ENCODE measurements around the gene TOMM20. TPM values are rescaled to one million over a fixed set of nuclear protein-coding genes. Genes with fewer than 3 reads are reported as not detected.

TOMM20 gene
- total and polyA plus RNA-seq, 7 donors: 44.7 to 90.9 (median 71.5) TPM

DNA sequence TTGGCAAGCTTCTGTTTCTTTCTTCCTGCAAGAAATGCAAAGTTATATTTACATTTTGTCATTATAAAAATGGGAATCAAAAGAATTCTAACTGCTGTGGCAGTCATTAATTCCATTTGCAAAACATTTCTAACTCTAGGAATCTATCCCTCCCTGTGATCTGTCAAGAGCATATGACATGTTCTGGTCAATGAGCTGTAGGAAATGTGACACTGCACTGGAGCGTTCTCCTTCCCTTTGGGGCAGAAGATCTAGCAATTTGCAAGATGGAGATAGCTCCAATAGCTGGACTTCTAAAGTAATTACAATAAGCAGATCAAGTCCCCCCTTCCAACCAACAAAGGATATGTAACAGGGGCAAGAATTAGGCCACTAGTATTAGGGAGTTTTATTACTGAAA, 6.3 kb downstream of the TOMM20 start:
- no peak overlapping the region for H3K27ac ChIP-seq
- 18 to 43% (median 31%) methylated on average over 1 of the region's 1 CpG for WGBS, 3 donors
- no peak overlapping the region for H3K4me3 ChIP-seq
- DNase-seq: no peak
- H3K4me1 ChIP-seq: peaks cover 16% of the 10 kb centered on the region
- intact Hi-C loops (cut with DNase I): no loop called here
- H3K36me3 ChIP-seq (ENCODE audit: insufficient read depth in 1 of 2, low read depth in 1 of 2): peaks cover 14 to 73% of the 10 kb centered on the region in 2 donors
- TF ChIP-seq, protein P1, sequence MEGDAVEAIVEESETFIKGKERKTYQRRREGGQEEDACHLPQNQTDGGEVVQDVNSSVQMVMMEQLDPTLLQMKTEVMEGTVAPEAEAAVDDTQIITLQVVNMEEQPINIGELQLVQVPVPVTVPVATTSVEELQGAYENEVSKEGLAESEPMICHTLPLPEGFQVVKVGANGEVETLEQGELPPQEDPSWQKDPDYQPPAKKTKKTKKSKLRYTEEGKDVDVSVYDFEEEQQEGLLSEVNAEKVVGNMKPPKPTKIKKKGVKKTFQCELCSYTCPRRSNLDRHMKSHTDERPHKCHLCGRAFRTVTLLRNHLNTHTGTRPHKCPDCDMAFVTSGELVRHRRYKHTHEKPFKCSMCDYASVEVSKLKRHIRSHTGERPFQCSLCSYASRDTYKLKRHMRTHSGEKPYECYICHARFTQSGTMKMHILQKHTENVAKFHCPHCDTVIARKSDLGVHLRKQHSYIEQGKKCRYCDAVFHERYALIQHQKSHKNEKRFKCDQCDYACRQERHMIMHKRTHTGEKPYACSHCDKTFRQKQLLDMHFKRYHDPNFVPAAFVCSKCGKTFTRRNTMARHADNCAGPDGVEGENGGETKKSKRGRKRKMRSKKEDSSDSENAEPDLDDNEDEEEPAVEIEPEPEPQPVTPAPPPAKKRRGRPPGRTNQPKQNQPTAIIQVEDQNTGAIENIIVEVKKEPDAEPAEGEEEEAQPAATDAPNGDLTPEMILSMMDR (IDR thresholded peaks at IDR 0.05): no peak
- H3K27me3 ChIP-seq (ENCODE audit: insufficient read depth in 3 of 3, low read length in 2 of 3): no peaks in the 10 kb centered on the region
- peak in 1 of 4 donors; percentile 46 for ATAC-seq
- H3K9me3 ChIP-seq: no peaks in the 10 kb centered on the region

GRCh38 chr1:235113183-235113917, 15.3 kb downstream of the TOMM20 start:
- DNase-seq (no peak), ATAC-seq (no peak)
- no peaks in the 10 kb centered on the region for H3K27me3 ChIP-seq (ENCODE audit: insufficient read depth in 3 of 3, low read length in 2 of 3)
- H3K36me3 ChIP-seq (ENCODE audit: insufficient read depth in 1 of 2, low read depth in 1 of 2): peaks cover 16 to 99% of the 10 kb centered on the region in 2 donors
- no peak overlapping the region for H3K27ac ChIP-seq
- H3K4me3 ChIP-seq: no peak overlapping the region
- WGBS, 3 donors: 90 to 93% (median 91%) methylated on average over 7 of the region's 7 CpGs
- intact Hi-C loops (cut with DNase I): no loop called here
- TF ChIP-seq, protein P1 (IDR thresholded peaks at IDR 0.05): no peak
- H3K9me3 ChIP-seq: no peaks in the 10 kb centered on the region
- no peaks in the 10 kb centered on the region for H3K4me1 ChIP-seq

GRCh38 chr1:235112297-235113182, 16.1 kb downstream of the TOMM20 start:
- no peak overlapping the region for H3K27ac ChIP-seq
- TF ChIP-seq, protein P1 (IDR thresholded peaks at IDR 0.05): no peak
- H3K27me3 ChIP-seq (ENCODE audit: insufficient read depth in 3 of 3, low read length in 2 of 3): no peaks in the 10 kb centered on the region
- DNase-seq (no peak), ATAC-seq (no peak)
- 88 to 91% (median 88%) methylated on average over 6 of the region's 6 CpGs for WGBS, 3 donors
- no peak overlapping the region for H3K4me3 ChIP-seq
- H3K36me3 ChIP-seq (ENCODE audit: insufficient read depth in 1 of 2, low read depth in 1 of 2): peaks cover 10 to 96% of the 10 kb centered on the region in 2 donors
- H3K4me1 ChIP-seq: no peaks in the 10 kb centered on the region
- intact Hi-C loops (cut with DNase I): no loop called here
- no peaks in the 10 kb centered on the region for H3K9me3 ChIP-seq

DNA sequence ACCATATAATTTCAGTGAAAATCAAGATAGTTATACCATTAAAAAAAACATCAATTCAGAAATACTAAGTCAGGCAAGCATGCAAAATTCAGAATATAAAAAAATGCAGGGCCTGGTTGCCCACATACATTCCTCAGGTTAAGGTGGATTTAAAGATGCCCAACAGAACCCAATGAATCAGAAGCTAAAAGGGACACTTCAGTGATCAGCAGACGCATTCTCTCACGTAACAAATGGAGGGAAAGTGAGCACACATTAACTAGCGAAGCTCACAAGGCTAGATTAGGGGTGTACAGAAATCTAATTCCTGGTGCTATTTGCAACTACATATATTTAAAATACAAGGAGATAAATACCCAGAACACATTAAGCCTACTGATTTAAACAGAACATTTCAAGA, 17.5 kb downstream of the TOMM20 start:
- H3K4me3 ChIP-seq: no peak overlapping the region
- no peaks in the 10 kb centered on the region for H3K27me3 ChIP-seq (ENCODE audit: insufficient read depth in 3 of 3, low read length in 2 of 3)
- TF ChIP-seq, protein P1 (IDR thresholded peaks at IDR 0.05): no peak
- no peak for ATAC-seq
- H3K36me3 ChIP-seq (ENCODE audit: insufficient read depth in 1 of 2, low read depth in 1 of 2): peaks cover 10 to 83% of the 10 kb centered on the region in 2 donors
- DNase-seq: no peak
- H3K4me1 ChIP-seq: no peaks in the 10 kb centered on the region
- intact Hi-C loops (cut with DNase I): no loop called here
- WGBS, 3 donors: 93 to 94% (median 94%) methylated on average over 3 of the region's 3 CpGs
- no peak overlapping the region for H3K27ac ChIP-seq
- H3K9me3 ChIP-seq: no peaks in the 10 kb centered on the region
